CD4-positive, CD25-positive, alpha-beta regulatory T cell (primary cell): ENCODE data around the gene RPTOR. TPM values are rescaled to one million over a fixed set of nuclear protein-coding genes. Genes with fewer than 3 reads are reported as not detected.
A peak's percentile ranks its signal among the peaks of the same experiment; 100 is the strongest.

ENCODE experiments used
- ATAC-seq, 2 donors: fragments of 150-1000 bp; cut with Tn5 transposase; one replicate each; pipeline ENCODE4 v1.10.0; 2021; ENCODE audit warnings: low read depth in 2 of 2, moderate number of reproducible peaks in 2 of 2, moderate library complexity in 1 of 2
- DNase-seq, 3 donors: peaks; one replicate each; pipeline versions ENCODE4 v3.0.0 to v3.0.0-alpha.2; 2012 to 2022; ENCODE audit warnings: mixed read lengths in 1 of 3
- H3K27ac ChIP-seq: one replicate; pipeline ENCODE4 v1.7.0; 2013; ENCODE audit warnings: mild to moderate bottlenecking, low read length; ENCODE audit not compliant: insufficient read depth, poor library complexity, severe bottlenecking
- H3K27me3 ChIP-seq: one replicate; pipeline ENCODE4 v1.7.0; 2013; ENCODE audit warnings: low read length; ENCODE audit not compliant: control insufficient read depth, insufficient read depth
- H3K36me3 ChIP-seq: one replicate; pipeline ENCODE4 v1.7.0; 2013; ENCODE audit warnings: mild to moderate bottlenecking, low read length, moderate library complexity; ENCODE audit not compliant: control insufficient read depth, insufficient read depth
- H3K4me1 ChIP-seq: 2 replicates; pipeline ENCODE4 v1.7.0; 2013; ENCODE audit warnings: mild to moderate bottlenecking, low read length; ENCODE audit not compliant: insufficient read depth, control insufficient read depth, poor library complexity, severe bottlenecking
- H3K4me3 ChIP-seq: one replicate; pipeline ENCODE4 v1.7.0; 2013; ENCODE audit warnings: low read depth, mild to moderate bottlenecking, low read length, moderate library complexity
- H3K9me3 ChIP-seq, 2 experiments: 1 replicate in 1 of 2; 2 replicates in 1 of 2; pipeline ENCODE4 v1.7.0; 2013; ENCODE audit warnings: low read length in 2 of 2, mild to moderate bottlenecking in 1 of 2, moderate library complexity in 1 of 2; ENCODE audit not compliant: control insufficient read depth in 2 of 2
- H3K27ac Mint-ChIP-seq, 3 donors: one replicate each; pipeline ENCODE4 v1.8.0; 2020 to 2022; ENCODE audit warnings: mild to moderate bottlenecking in 3 of 3, mixed read lengths in 3 of 3, moderate library complexity in 2 of 3
- H3K27me3 Mint-ChIP-seq: one replicate; pipeline ENCODE4 v1.8.0; 2022; ENCODE audit warnings: mild to moderate bottlenecking, mixed read lengths
- H3K36me3 Mint-ChIP-seq: one replicate; pipeline ENCODE4 v1.8.0; 2020; ENCODE audit warnings: mixed read lengths
- H3K4me1 Mint-ChIP-seq, 4 donors: one replicate each; pipeline ENCODE4 v1.8.0; 2020 to 2022; ENCODE audit warnings: mixed read lengths in 4 of 4, mild to moderate bottlenecking in 1 of 4
- H3K4me3 Mint-ChIP-seq, 4 donors: one replicate each; pipeline ENCODE4 v1.8.0; 2020 to 2022; ENCODE audit warnings: mild to moderate bottlenecking in 4 of 4, mixed read lengths in 4 of 4, moderate library complexity in 3 of 4
- H3K9me3 Mint-ChIP-seq, 7 donors: one replicate each; pipeline ENCODE4 v1.8.0; 2020 to 2022; ENCODE audit warnings: mixed read lengths in 7 of 7, mild to moderate bottlenecking in 3 of 7, moderate library complexity in 2 of 7
- polyA plus RNA-seq, 4 donors: library from polyadenylated mRNA; unstranded; fragments of 300-500 nt; fragmentation: Illumina TruSeq; gene quantifications; one replicate each; pipeline ENCODE4 v1.2.3, GENCODE V29; 2021
- total RNA-seq: library from RNA; stranded (reverse); gene quantifications from one replicate; pipeline ENCODE4 v1.2.3, GENCODE V29; 2022

Gene RPTOR
- total and polyA plus RNA-seq, 5 donors from 2014 or later, result 4.7 to 70.1 (median 8.2) TPM

GRCh38 chr17:80679816-80680215, 135.2 kb downstream of the RPTOR start:
- no peaks in the 10 kb centered on the region for H3K27me3 ChIP-seq
- Mint-ChIP-seq H3K4me1 (peaks cover 6 to 47% (median 20%) of the 10 kb centered on the region in 4 donors), H3K27ac (peak overlapping the region in 1 of 3 donors; percentile 81)

GRCh38 chr17:80681215-80681614, 136.6 kb downstream of the RPTOR start:
- DNase-seq, result no peak
- Mint-ChIP-seq H3K4me1 (peaks cover 6 to 37% (median 17%) of the 10 kb centered on the region in 4 donors), H3K4me3 (no peak overlapping the region), H3K9me3 (no peaks in the 10 kb centered on the region), H3K36me3 (peaks cover 16% of the 10 kb centered on the region), H3K27ac (peak overlapping the region in 2 of 3 donors; percentile 55 to 87), H3K27me3 (no peaks in the 10 kb centered on the region)
- Histone ChIP-seq H3K27me3 (no peaks in the 10 kb centered on the region), H3K9me3 (no peaks in the 10 kb centered on the region), H3K4me1 (no peaks in the 10 kb centered on the region), H3K36me3 (no peaks in the 10 kb centered on the region), H3K4me3 (no peak overlapping the region), H3K27ac (no peak overlapping the region)
- ATAC-seq, result no peak

More at GRCh38 chr17:80679816-80680215, 135.2 kb downstream of the RPTOR start:
- Mint-ChIP-seq H3K9me3 (no peaks in the 10 kb centered on the region), H3K4me3 (no peak overlapping the region), H3K36me3 (peaks cover 20% of the 10 kb centered on the region), H3K27me3 (no peaks in the 10 kb centered on the region)
- Histone ChIP-seq H3K27ac (no peak overlapping the region), H3K9me3 (no peaks in the 10 kb centered on the region), H3K36me3 (no peaks in the 10 kb centered on the region), H3K4me3 (no peak overlapping the region), H3K4me1 (no peaks in the 10 kb centered on the region)
- ATAC-seq, result no peak
- no peak for DNase-seq

GRCh38 chr17:80682372-80682771, 137.7 kb downstream of the RPTOR start:
- Mint-ChIP-seq H3K27me3 (no peaks in the 10 kb centered on the region), H3K9me3 (no peaks in the 10 kb centered on the region), H3K27ac (no peak overlapping the region), H3K4me1 (peaks cover 6 to 31% (median 20%) of the 10 kb centered on the region in 4 donors), H3K4me3 (no peak overlapping the region), H3K36me3 (peaks cover 21% of the 10 kb centered on the region)
- ATAC-seq (no peak), DNase-seq (no peak)
- Histone ChIP-seq H3K4me1 (no peaks in the 10 kb centered on the region), H3K9me3 (no peaks in the 10 kb centered on the region), H3K4me3 (no peak overlapping the region), H3K27ac (no peak overlapping the region), H3K36me3 (no peaks in the 10 kb centered on the region), H3K27me3 (no peaks in the 10 kb centered on the region)

- H3K4me1 ChIP-seq, result no peaks in the 10 kb centered on the region
- Mint-ChIP-seq H3K36me3 (peaks cover 23% of the 10 kb centered on the region), H3K4me1 (peaks cover 0 to 22% (median 14%) of the 10 kb centered on the region in 4 donors), H3K4me3 (no peak overlapping the region), H3K27me3 (no peaks in the 10 kb centered on the region), H3K27ac (peak overlapping the region in 1 of 3 donors; percentile 47), H3K9me3 (no peaks in the 10 kb centered on the region)
- H3K9me3 ChIP-seq, result no peaks in the 10 kb centered on the region
- no peaks in the 10 kb centered on the region for H3K27me3 ChIP-seq
- H3K27ac ChIP-seq, result no peak overlapping the region
- no peak for ATAC-seq
- H3K4me3 ChIP-seq, result no peak overlapping the region
- DNase-seq, result no peak
- H3K36me3 ChIP-seq, result no peaks in the 10 kb centered on the region
These were observed 139.0 kb downstream of the RPTOR start for GRCh38 chr17:80683625-80684104.

GRCh38 chr17:80687839-80688238, 143.2 kb downstream of the RPTOR start:
- H3K27ac ChIP-seq, result no peak overlapping the region
- Mint-ChIP-seq H3K36me3 (peaks cover 32% of the 10 kb centered on the region), H3K4me3 (no peak overlapping the region), H3K27ac (no peak overlapping the region), H3K4me1 (peaks cover 0 to 30% (median 15%) of the 10 kb centered on the region in 4 donors), H3K9me3 (no peaks in the 10 kb centered on the region), H3K27me3 (no peaks in the 10 kb centered on the region)
- no peaks in the 10 kb centered on the region for H3K27me3 ChIP-seq
- no peak overlapping the region for H3K4me3 ChIP-seq
- H3K36me3 ChIP-seq, result no peaks in the 10 kb centered on the region
- no peaks in the 10 kb centered on the region for H3K9me3 ChIP-seq
- DNase-seq (no peak), ATAC-seq (no peak)
- H3K4me1 ChIP-seq, result no peaks in the 10 kb centered on the region

GRCh38 chr17:80689129-80689619, 144.5 kb downstream of the RPTOR start:
- DNase-seq (no peak), ATAC-seq (no peak)
- Mint-ChIP-seq H3K4me3 (no peak overlapping the region), H3K27ac (no peak overlapping the region), H3K4me1 (peaks cover 0 to 30% (median 15%) of the 10 kb centered on the region in 4 donors), H3K27me3 (no peaks in the 10 kb centered on the region), H3K9me3 (no peaks in the 10 kb centered on the region), H3K36me3 (peaks cover 31% of the 10 kb centered on the region)
- H3K27me3 ChIP-seq, result no peaks in the 10 kb centered on the region
- no peaks in the 10 kb centered on the region for H3K9me3 ChIP-seq
- H3K36me3 ChIP-seq, result no peaks in the 10 kb centered on the region
- no peak overlapping the region for H3K4me3 ChIP-seq
- no peaks in the 10 kb centered on the region for H3K4me1 ChIP-seq
- no peak overlapping the region for H3K27ac ChIP-seq

GRCh38 chr17:80691784-80692183, 147.1 kb downstream of the RPTOR start:
- DNase-seq (no peak), ATAC-seq (no peak)
- Histone ChIP-seq H3K9me3 (no peaks in the 10 kb centered on the region), H3K27me3 (no peaks in the 10 kb centered on the region), H3K4me3 (no peak overlapping the region), H3K36me3 (no peaks in the 10 kb centered on the region), H3K27ac (no peak overlapping the region), H3K4me1 (no peaks in the 10 kb centered on the region)
- peaks cover 0 to 37% (median 20%) of the 10 kb centered on the region in 4 donors for H3K4me1 Mint-ChIP-seq
- H3K4me3 Mint-ChIP-seq, result no peak overlapping the region
- peak overlapping the region in 1 of 3 donors; percentile 14 for H3K27ac Mint-ChIP-seq
- H3K36me3 Mint-ChIP-seq, result peaks cover 26% of the 10 kb centered on the region
- no peaks in the 10 kb centered on the region for H3K9me3 Mint-ChIP-seq
- no peaks in the 10 kb centered on the region for H3K27me3 Mint-ChIP-seq

- DNase-seq, result no peak
- peaks cover 0 to 44% (median 17%) of the 10 kb centered on the region in 4 donors for H3K4me1 Mint-ChIP-seq
- no peaks in the 10 kb centered on the region for H3K36me3 ChIP-seq
- H3K4me3 ChIP-seq, result no peak overlapping the region
- H3K36me3 Mint-ChIP-seq, result peaks cover 20% of the 10 kb centered on the region
- H3K4me1 ChIP-seq, result no peaks in the 10 kb centered on the region
- no peak overlapping the region for H3K4me3 Mint-ChIP-seq
- no peak for ATAC-seq
- H3K27ac ChIP-seq, result no peak overlapping the region
- no peaks in the 10 kb centered on the region for H3K9me3 Mint-ChIP-seq
- no peaks in the 10 kb centered on the region for H3K27me3 ChIP-seq
- H3K9me3 ChIP-seq, result no peaks in the 10 kb centered on the region
- H3K27ac Mint-ChIP-seq, result peak overlapping the region in 1 of 3 donors; percentile 56
- no peaks in the 10 kb centered on the region for H3K27me3 Mint-ChIP-seq
These were observed 148.4 kb downstream of the RPTOR start for GRCh38 chr17:80692931-80693467.
